GM12878 (cell line): ENCODE data around the gene TMIGD2. TPM values are rescaled to one million over a fixed set of nuclear protein-coding genes. Genes with fewer than 3 reads are reported as not detected.

ENCODE experiments used
- BHLHE40 ChIP-seq, 2 experiments: fragments of 450-650 bp in 1 of 2; IDR thresholded peaks; 2 replicates each; pipeline ENCODE4 v1.6.1; 2011 to 2017; ENCODE audit warnings: low read depth in 2 of 2, borderline replicate concordance in 1 of 2, improper control_type of control experiment in 1 of 2, low read length in 1 of 2, mild to moderate bottlenecking in 1 of 2
- BMI1 ChIP-seq: fragments of 450-650 bp; IDR thresholded peaks from 2 replicates; pipeline ENCODE4 v1.6.1; 2016; ENCODE audit warnings: mild to moderate bottlenecking, moderate library complexity, borderline replicate concordance
- CBX5 ChIP-seq: sonication (generic); IDR thresholded peaks from 2 replicates; pipeline ENCODE4 v1.6.1; 2016; ENCODE audit warnings: low read depth, moderate library complexity, mild to moderate bottlenecking, inconsistent platforms
- CHD2 ChIP-seq: IDR thresholded peaks from 2 replicates; pipeline ENCODE4 v1.6.1; 2011; ENCODE audit warnings: low read depth, low read length, improper control_type of control experiment, borderline replicate concordance
- CREM ChIP-seq: IDR thresholded peaks from 2 replicates; pipeline ENCODE4 v1.6.1; 2014; ENCODE audit warnings: antibody characterized with exemption, low read depth
- ETV6 ChIP-seq, 2 experiments: fragments of 450-650 bp in 1 of 2; IDR thresholded peaks in 1 of 2; conservative IDR thresholded peaks in 1 of 2; 2 replicates each; pipeline ENCODE4 v1.6.1; 2014; ENCODE audit warnings: antibody characterized with exemption in 1 of 2, borderline replicate concordance in 1 of 2, low read depth in 1 of 2, mild to moderate bottlenecking in 1 of 2, moderate library complexity in 1 of 2
- FOS ChIP-seq: IDR thresholded peaks from 3 replicates; pipeline ENCODE4 v1.6.1; 2011; ENCODE audit warnings: borderline replicate concordance; ENCODE audit not compliant: insufficient read length; ENCODE audit errors: extremely low read depth
- FOXK2 ChIP-seq: fragments of 450-650 bp; IDR thresholded peaks from 2 replicates; pipeline ENCODE4 v1.6.1; 2017; ENCODE audit warnings: mild to moderate bottlenecking, moderate library complexity
- MEF2A ChIP-seq: IDR thresholded peaks from 2 replicates; pipeline ENCODE4 v1.6.1; 2011; ENCODE audit warnings: low read depth, mild to moderate bottlenecking, low read length, moderate library complexity; ENCODE audit not compliant: insufficient read depth
- MEF2B ChIP-seq: fragments of 450-650 bp; IDR thresholded peaks from 2 replicates; pipeline ENCODE4 v1.6.1; 2018; ENCODE audit warnings: mild to moderate bottlenecking, moderate library complexity; ENCODE audit not compliant: partially characterized antibody, poor library complexity, severe bottlenecking
- PML ChIP-seq: IDR thresholded peaks from 2 replicates; pipeline ENCODE4 v1.6.1; 2012; ENCODE audit warnings: low read length, inconsistent platforms
- POLR2A ChIP-seq: IDR thresholded peaks from 2 replicates; pipeline ENCODE4 v1.6.1; 2011; ENCODE audit warnings: low read depth, mild to moderate bottlenecking, low read length
- SP1 ChIP-seq: IDR thresholded peaks from one replicate; pipeline ENCODE4 v1.6.1; 2011; ENCODE audit warnings: low read depth, low read length
- ZBED1 ChIP-seq: IDR thresholded peaks from 2 replicates; pipeline ENCODE4 v1.6.1; 2016; ENCODE audit warnings: borderline replicate concordance
- polyA plus RNA-seq, 11 experiments: library from polyadenylated mRNA; depleted of rRNA in 4 of 11; unstranded in 6 of 11; stranded (reverse) in 5 of 11; fragments of >200 nt; fragmentation: Nextera tagmentation in 4 of 11; fragmentation: Illumina TruSeq in 1 of 11; extraction: Ambion mirVana in 4 of 11; extraction: Trizol in 1 of 11; gene quantifications; 1 replicate in 1 of 11; 2 replicates in 10 of 11; pipeline versions ENCODE4 v1.2.1 to v1.2.3, GENCODE V29; 2011 to 2016; ENCODE audit warnings: inconsistent platforms in 2 of 11, missing spikeins in 2 of 11, low read depth in 1 of 11
- total RNA-seq, 4 experiments: library from RNA; depleted of rRNA in 3 of 4; stranded (reverse); fragments of >200 nt in 3 of 4; fragmentation: Illumina TruSeq in 1 of 4; extraction: Trizol in 1 of 4; gene quantifications; 2 replicates each; pipeline versions ENCODE4 v1.2.1 to v1.2.3, GENCODE V29; 2013 to 2021
- TF ChIP-seq, protein P1 (sequence below): fragments of 450-650 bp; IDR thresholded peaks from 2 replicates; pipeline ENCODE4 v1.6.1; 2014; ENCODE audit warnings: mild to moderate bottlenecking
- TF ChIP-seq, protein P2 (sequence below): fragments of 450-650 bp; IDR thresholded peaks from 2 replicates; pipeline ENCODE4 v1.6.1; 2018; ENCODE audit warnings: mild to moderate bottlenecking, low read depth, moderate library complexity; ENCODE audit not compliant: partially characterized antibody
- TF ChIP-seq, protein P3 (sequence below): fragments of 150-350 bp; IDR thresholded peaks from 2 replicates; pipeline ENCODE4 v1.6.1; 2014; ENCODE audit warnings: mild to moderate bottlenecking, low read depth, low read length
- TF ChIP-seq, protein P4 (sequence below): fragments of 450-650 bp; IDR thresholded peaks from 2 replicates; pipeline ENCODE4 v1.6.1; 2016; ENCODE audit warnings: mild to moderate bottlenecking
- TF ChIP-seq, protein P5 (sequence below): fragments of 450-650 bp; IDR thresholded peaks from 2 replicates; pipeline ENCODE4 v1.6.1; 2018; ENCODE audit warnings: borderline replicate concordance, mild to moderate bottlenecking; ENCODE audit not compliant: partially characterized antibody

TMIGD2 gene
- total and polyA plus RNA-seq, 10 of the 15 experiments (the other 5 are each of a cell fraction or from before 2014, with no cell fraction given): 0.09 to 0.40 (median 0.14) TPM; not detected in 5

DNA sequence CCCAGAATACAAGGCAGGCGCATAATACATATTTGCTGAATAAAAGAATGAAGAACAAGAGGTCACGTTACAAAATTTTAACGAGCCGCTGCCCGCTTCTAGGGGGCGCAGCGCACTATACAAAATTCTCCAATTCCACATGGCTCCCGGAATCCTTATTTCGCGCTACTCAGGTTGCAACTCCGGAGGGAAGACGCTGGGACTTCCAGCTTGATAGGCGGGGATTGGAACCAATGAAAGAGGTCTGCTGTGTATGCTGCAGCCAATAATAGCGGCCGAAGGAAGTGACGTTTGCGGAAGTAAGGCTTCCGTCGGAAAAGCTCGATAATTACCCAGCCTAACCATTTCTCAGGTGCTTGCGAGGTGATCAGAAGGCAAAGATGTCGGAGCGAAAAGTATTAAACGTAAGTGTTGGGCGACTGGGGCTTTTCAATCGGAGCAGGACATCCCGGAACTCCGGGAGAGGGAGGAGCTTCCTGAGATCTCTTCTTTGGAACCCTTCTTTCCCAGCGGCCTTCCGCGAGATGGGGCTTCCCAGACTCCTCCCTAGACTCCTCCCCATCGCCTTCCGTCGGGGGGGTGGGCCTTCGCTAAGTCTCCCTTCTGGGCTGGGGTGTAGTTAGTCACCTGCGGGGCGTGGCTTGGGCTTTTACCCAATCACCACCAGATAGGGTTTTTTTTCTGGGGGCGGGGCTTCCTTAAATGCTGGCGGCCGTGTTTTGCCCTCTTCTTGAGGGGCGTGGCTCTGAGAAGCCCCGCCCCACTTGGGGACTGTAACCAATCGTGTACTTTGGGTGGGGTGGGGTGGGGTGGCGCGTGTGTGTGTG is 55.2 kb downstream of the TMIGD2 start, which contains the start of gene YJU2 (continued):
- TF ChIP-seq, protein P1, sequence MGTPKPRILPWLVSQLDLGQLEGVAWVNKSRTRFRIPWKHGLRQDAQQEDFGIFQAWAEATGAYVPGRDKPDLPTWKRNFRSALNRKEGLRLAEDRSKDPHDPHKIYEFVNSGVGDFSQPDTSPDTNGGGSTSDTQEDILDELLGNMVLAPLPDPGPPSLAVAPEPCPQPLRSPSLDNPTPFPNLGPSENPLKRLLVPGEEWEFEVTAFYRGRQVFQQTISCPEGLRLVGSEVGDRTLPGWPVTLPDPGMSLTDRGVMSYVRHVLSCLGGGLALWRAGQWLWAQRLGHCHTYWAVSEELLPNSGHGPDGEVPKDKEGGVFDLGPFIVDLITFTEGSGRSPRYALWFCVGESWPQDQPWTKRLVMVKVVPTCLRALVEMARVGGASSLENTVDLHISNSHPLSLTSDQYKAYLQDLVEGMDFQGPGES: peak; percentile 95
- peak in 1 of 2 experiments; percentile 63; a peak in 1 of 4 replicates for TF ChIP-seq ETV6 (conservative IDR thresholded peaks at IDR 0.05 in 1 of 2, IDR thresholded peaks at IDR 0.05 in 1 of 2; ENCODE audit: borderline replicate concordance in 1 of 2, low read depth in 1 of 2)
- TF ChIP-seq CREM: peak; percentile 97
- peak; percentile 53; the same call in 1 of the 2 replicates for TF ChIP-seq ZBED1
- TF ChIP-seq, protein P2, sequence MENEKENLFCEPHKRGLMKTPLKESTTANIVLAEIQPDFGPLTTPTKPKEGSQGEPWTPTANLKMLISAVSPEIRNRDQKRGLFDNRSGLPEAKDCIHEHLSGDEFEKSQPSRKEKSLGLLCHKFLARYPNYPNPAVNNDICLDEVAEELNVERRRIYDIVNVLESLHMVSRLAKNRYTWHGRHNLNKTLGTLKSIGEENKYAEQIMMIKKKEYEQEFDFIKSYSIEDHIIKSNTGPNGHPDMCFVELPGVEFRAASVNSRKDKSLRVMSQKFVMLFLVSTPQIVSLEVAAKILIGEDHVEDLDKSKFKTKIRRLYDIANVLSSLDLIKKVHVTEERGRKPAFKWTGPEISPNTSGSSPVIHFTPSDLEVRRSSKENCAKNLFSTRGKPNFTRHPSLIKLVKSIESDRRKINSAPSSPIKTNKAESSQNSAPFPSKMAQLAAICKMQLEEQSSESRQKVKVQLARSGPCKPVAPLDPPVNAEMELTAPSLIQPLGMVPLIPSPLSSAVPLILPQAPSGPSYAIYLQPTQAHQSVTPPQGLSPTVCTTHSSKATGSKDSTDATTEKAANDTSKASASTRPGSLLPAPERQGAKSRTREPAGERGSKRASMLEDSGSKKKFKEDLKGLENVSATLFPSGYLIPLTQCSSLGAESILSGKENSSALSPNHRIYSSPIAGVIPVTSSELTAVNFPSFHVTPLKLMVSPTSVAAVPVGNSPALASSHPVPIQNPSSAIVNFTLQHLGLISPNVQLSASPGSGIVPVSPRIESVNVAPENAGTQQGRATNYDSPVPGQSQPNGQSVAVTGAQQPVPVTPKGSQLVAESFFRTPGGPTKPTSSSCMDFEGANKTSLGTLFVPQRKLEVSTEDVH: peak; percentile 99
- TF ChIP-seq, protein P3, sequence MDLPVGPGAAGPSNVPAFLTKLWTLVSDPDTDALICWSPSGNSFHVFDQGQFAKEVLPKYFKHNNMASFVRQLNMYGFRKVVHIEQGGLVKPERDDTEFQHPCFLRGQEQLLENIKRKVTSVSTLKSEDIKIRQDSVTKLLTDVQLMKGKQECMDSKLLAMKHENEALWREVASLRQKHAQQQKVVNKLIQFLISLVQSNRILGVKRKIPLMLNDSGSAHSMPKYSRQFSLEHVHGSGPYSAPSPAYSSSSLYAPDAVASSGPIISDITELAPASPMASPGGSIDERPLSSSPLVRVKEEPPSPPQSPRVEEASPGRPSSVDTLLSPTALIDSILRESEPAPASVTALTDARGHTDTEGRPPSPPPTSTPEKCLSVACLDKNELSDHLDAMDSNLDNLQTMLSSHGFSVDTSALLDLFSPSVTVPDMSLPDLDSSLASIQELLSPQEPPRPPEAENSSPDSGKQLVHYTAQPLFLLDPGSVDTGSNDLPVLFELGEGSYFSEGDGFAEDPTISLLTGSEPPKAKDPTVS: peak; percentile 49; the same call in 1 of the 2 replicates
- TF ChIP-seq SP1: peak; percentile 100
- TF ChIP-seq MEF2B: no peak
- peak; percentile 96 for TF ChIP-seq CHD2
- TF ChIP-seq BHLHE40 (IDR thresholded peaks at IDR 0.05; ENCODE audit: borderline replicate concordance in 1 of 2, low read depth in 2 of 2, low read length in 1 of 2): peak; percentile 62 to 70; a peak in 3 of 4 replicates
- peak; percentile 55; the same call in 1 of the 2 replicates for TF ChIP-seq FOXK2
- peak; percentile 44; the same call in 1 of the 2 replicates for TF ChIP-seq CBX5
- peak; percentile 97 for TF ChIP-seq FOS
- TF ChIP-seq, protein P4, sequence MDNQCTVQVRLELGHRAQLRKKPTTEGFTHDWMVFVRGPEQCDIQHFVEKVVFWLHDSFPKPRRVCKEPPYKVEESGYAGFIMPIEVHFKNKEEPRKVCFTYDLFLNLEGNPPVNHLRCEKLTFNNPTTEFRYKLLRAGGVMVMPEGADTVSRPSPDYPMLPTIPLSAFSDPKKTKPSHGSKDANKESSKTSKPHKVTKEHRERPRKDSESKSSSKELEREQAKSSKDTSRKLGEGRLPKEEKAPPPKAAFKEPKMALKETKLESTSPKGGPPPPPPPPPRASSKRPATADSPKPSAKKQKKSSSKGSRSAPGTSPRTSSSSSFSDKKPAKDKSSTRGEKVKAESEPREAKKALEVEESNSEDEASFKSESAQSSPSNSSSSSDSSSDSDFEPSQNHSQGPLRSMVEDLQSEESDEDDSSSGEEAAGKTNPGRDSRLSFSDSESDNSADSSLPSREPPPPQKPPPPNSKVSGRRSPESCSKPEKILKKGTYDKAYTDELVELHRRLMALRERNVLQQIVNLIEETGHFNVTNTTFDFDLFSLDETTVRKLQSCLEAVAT: peak; percentile 76
- TF ChIP-seq BMI1: no peak
- TF ChIP-seq MEF2A: 0 out of 2 replicates have a peak, but pooled peaks have one; percentile 0
- TF ChIP-seq PML: peak; percentile 98
- peak; percentile 77 for TF ChIP-seq POLR2A
- TF ChIP-seq, protein P5, sequence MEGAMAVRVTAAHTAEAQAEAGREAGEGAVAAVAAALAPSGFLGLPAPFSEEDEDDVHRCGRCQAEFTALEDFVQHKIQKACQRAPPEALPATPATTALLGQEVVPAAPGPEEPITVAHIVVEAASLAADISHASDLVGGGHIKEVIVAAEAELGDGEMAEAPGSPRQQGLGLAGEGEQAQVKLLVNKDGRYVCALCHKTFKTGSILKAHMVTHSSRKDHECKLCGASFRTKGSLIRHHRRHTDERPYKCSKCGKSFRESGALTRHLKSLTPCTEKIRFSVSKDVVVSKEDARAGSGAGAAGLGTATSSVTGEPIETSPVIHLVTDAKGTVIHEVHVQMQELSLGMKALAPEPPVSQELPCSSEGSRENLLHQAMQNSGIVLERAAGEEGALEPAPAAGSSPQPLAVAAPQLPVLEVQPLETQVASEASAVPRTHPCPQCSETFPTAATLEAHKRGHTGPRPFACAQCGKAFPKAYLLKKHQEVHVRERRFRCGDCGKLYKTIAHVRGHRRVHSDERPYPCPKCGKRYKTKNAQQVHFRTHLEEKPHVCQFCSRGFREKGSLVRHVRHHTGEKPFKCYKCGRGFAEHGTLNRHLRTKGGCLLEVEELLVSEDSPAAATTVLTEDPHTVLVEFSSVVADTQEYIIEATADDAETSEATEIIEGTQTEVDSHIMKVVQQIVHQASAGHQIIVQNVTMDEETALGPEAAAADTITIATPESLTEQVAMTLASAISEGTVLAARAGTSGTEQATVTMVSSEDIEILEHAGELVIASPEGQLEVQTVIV: peak; percentile 95
